Activated B cell treated with CpG ODN at 0.5 μM for 24 hours (primary cell): Measurements from ENCODE around the gene FAM193B. TPM values are rescaled to one million over a fixed set of nuclear protein-coding genes. Genes with fewer than 3 reads are reported as not detected.

ENCODE experiments used
- ATAC-seq: fragments of 200-7000 bp; cut with Tn5 transposase; one replicate; pipeline ENCODE4 v1.10.0; 2021; ENCODE audit warnings: low read depth, mild to moderate bottlenecking, moderate library complexity
- CTCF ChIA-PET: fragments of 350-600 bp; sonication (Branson Sonifier 250); formaldehyde crosslinking; loops from one replicate; lab custom pipeline; 2021; ENCODE audit warnings: antibody characterized with exemption; lab: Charles Lee
- POLR2A ChIA-PET: fragments of 350-600 bp; sonication (Branson Sonifier 250); formaldehyde crosslinking; loops from one replicate; lab custom pipeline; 2021; ENCODE audit warnings: antibody characterized with exemption; lab: Charles Lee
- DNase-seq: peaks from one replicate; pipeline ENCODE4 v3.0.0; 2022
- H3K27ac Mint-ChIP-seq: one replicate; pipeline ENCODE4 v1.8.0; 2020; ENCODE audit warnings: mixed read lengths
- H3K27me3 Mint-ChIP-seq: one replicate; pipeline ENCODE4 v1.8.0; 2021; ENCODE audit warnings: mixed read lengths
- H3K36me3 Mint-ChIP-seq: one replicate; pipeline ENCODE4 v1.8.0; 2021; ENCODE audit warnings: low read depth, mixed read lengths
- H3K4me1 Mint-ChIP-seq: one replicate; pipeline ENCODE4 v1.8.0; 2021; ENCODE audit warnings: mixed read lengths
- H3K4me3 Mint-ChIP-seq: one replicate; pipeline ENCODE4 v1.8.0; 2020; ENCODE audit warnings: mild to moderate bottlenecking, mixed read lengths
- H3K9me3 Mint-ChIP-seq: one replicate; pipeline ENCODE4 v1.8.0; 2020; ENCODE audit warnings: mixed read lengths
- intact Hi-C: fragments of 100-400 bp; cut with micrococcal nuclease; formaldehyde crosslinking; loops from one replicate; pipeline ENCODE4 v1.15.1; 2024
- total RNA-seq: library from RNA; stranded (reverse); gene quantifications from 2 replicates; pipeline ENCODE4 v1.2.3, GENCODE V29; 2022
- TF ChIP-seq, protein P1 (sequence below): fragments of 200-600 bp; IDR thresholded peaks from one replicate; pipeline ENCODE4 v1.8.0; 2022; ENCODE audit warnings: antibody characterized with exemption, mild to moderate bottlenecking

FAM193B gene
- total RNA-seq, 1 donor from 2014 or later: 121 TPM

GRCh38 chr5:177493795-177494345 is 60.5 kb downstream of the FAM193B start:
- ATAC-seq (no peak), DNase-seq (no peak)
- TF ChIP-seq, protein P1, sequence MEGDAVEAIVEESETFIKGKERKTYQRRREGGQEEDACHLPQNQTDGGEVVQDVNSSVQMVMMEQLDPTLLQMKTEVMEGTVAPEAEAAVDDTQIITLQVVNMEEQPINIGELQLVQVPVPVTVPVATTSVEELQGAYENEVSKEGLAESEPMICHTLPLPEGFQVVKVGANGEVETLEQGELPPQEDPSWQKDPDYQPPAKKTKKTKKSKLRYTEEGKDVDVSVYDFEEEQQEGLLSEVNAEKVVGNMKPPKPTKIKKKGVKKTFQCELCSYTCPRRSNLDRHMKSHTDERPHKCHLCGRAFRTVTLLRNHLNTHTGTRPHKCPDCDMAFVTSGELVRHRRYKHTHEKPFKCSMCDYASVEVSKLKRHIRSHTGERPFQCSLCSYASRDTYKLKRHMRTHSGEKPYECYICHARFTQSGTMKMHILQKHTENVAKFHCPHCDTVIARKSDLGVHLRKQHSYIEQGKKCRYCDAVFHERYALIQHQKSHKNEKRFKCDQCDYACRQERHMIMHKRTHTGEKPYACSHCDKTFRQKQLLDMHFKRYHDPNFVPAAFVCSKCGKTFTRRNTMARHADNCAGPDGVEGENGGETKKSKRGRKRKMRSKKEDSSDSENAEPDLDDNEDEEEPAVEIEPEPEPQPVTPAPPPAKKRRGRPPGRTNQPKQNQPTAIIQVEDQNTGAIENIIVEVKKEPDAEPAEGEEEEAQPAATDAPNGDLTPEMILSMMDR: no peak
- peak overlapping the region; percentile 77 for H3K27ac Mint-ChIP-seq
- intact Hi-C loops: no loop called here
- CTCF ChIA-PET: interaction anchor here (1.7 to 1.8 kb wide), 2 partner anchors 16 to 105 kb away, joined by 4 to 8 read pairs; partner anchors contain the start of gene DOK3
- peaks cover 6% of the 10 kb centered on the region for H3K36me3 Mint-ChIP-seq
- POLR2A ChIA-PET: interaction anchor here (1.1 to 7.7 kb wide), 3 partner anchors 15 to 98 kb away, joined by 3 to 96 read pairs (median 7); partner anchors contain the start of genes DOK3 and TMED9
- peaks cover 52% of the 10 kb centered on the region for H3K4me1 Mint-ChIP-seq
- H3K9me3 Mint-ChIP-seq: no peaks in the 10 kb centered on the region
- peaks cover 2% of the 10 kb centered on the region for H3K27me3 Mint-ChIP-seq
- H3K4me3 Mint-ChIP-seq: peak overlapping the region; percentile 28

GRCh38 chr5:177492841-177493240 is 61.5 kb downstream of the FAM193B start:
- H3K27me3 Mint-ChIP-seq: peaks cover 1% of the 10 kb centered on the region
- H3K36me3 Mint-ChIP-seq: peaks cover 6% of the 10 kb centered on the region
- intact Hi-C loops: no loop called here
- H3K27ac Mint-ChIP-seq: no peak overlapping the region
- H3K4me1 Mint-ChIP-seq: peaks cover 43% of the 10 kb centered on the region
- ATAC-seq (no peak), DNase-seq (no peak)
- TF ChIP-seq, protein P1: no peak
- POLR2A ChIA-PET: interaction anchor here (0.6 to 7.7 kb wide), 3 partner anchors 14 to 35 kb away, joined by 3 to 96 read pairs (median 7); partner anchors contain the start of gene DOK3
- CTCF ChIA-PET: interaction anchor here (1.1 kb wide), 1 partner anchor 9 kb away, joined by 4 read pairs; no protein-coding TSS in a partner anchor
- no peak overlapping the region for H3K4me3 Mint-ChIP-seq
- no peaks in the 10 kb centered on the region for H3K9me3 Mint-ChIP-seq

- DNase-seq (no peak), ATAC-seq (no peak)
- ChIA-PET POLR2A (interaction anchor here (0.6 to 7.7 kb wide), 2 partner anchors 13 to 17 kb away, joined by 3 to 96 read pairs; partner anchors contain the start of gene DOK3), CTCF (interaction anchor here (1.1 kb wide), 1 partner anchor 10 kb away, joined by 4 read pairs; no protein-coding TSS in a partner anchor)
- H3K36me3 Mint-ChIP-seq: peaks cover 9% of the 10 kb centered on the region
- no peak overlapping the region for H3K4me3 Mint-ChIP-seq
- no peaks in the 10 kb centered on the region for H3K27me3 Mint-ChIP-seq
- H3K4me1 Mint-ChIP-seq: peaks cover 41% of the 10 kb centered on the region
- no peaks in the 10 kb centered on the region for H3K9me3 Mint-ChIP-seq
- TF ChIP-seq, protein P1: no peak
- intact Hi-C loops: no loop called here
- H3K27ac Mint-ChIP-seq: no peak overlapping the region
Observed at GRCh38 chr5:177491983-177492746, 62.2 kb downstream of the FAM193B start.

- POLR2A ChIA-PET: no interaction called here
- intact Hi-C loops: no loop called here
- Mint-ChIP-seq H3K4me1 (peaks cover 40% of the 10 kb centered on the region), H3K4me3 (no peak overlapping the region), H3K27ac (no peak overlapping the region), H3K9me3 (no peaks in the 10 kb centered on the region), H3K36me3 (peaks cover 10% of the 10 kb centered on the region), H3K27me3 (no peaks in the 10 kb centered on the region)
- DNase-seq: no peak
- TF ChIP-seq, protein P1: no peak
- no peak for ATAC-seq
- CTCF ChIA-PET: interaction anchor here (1.1 kb wide), 1 partner anchor 10 kb away, joined by 4 read pairs; no protein-coding TSS in a partner anchor
Observed at GRCh38 chr5:177491429-177491945, 62.9 kb downstream of the FAM193B start.

GRCh38 chr5:177490992-177491391 is 63.4 kb downstream of the FAM193B start:
- DNase-seq: no peak
- Mint-ChIP-seq H3K9me3 (no peaks in the 10 kb centered on the region), H3K36me3 (peaks cover 10% of the 10 kb centered on the region), H3K4me3 (no peak overlapping the region), H3K27me3 (no peaks in the 10 kb centered on the region), H3K4me1 (peaks cover 35% of the 10 kb centered on the region), H3K27ac (no peak overlapping the region)
- ChIA-PET CTCF (no interaction called here), POLR2A (no interaction called here)
- TF ChIP-seq, protein P1: no peak
- no peak for ATAC-seq
- intact Hi-C loops: no loop called here
